GM19035 (cell line): ENCODE measurements around the gene KPTN.

Experiments used
- ATAC-seq: cut with Tn5 transposase; IDR thresholded peaks from one replicate; pipeline ENCODE4 v1.9.1; 2021; ENCODE audit not compliant: unreplicated experiment

The KPTN gene

DNA sequence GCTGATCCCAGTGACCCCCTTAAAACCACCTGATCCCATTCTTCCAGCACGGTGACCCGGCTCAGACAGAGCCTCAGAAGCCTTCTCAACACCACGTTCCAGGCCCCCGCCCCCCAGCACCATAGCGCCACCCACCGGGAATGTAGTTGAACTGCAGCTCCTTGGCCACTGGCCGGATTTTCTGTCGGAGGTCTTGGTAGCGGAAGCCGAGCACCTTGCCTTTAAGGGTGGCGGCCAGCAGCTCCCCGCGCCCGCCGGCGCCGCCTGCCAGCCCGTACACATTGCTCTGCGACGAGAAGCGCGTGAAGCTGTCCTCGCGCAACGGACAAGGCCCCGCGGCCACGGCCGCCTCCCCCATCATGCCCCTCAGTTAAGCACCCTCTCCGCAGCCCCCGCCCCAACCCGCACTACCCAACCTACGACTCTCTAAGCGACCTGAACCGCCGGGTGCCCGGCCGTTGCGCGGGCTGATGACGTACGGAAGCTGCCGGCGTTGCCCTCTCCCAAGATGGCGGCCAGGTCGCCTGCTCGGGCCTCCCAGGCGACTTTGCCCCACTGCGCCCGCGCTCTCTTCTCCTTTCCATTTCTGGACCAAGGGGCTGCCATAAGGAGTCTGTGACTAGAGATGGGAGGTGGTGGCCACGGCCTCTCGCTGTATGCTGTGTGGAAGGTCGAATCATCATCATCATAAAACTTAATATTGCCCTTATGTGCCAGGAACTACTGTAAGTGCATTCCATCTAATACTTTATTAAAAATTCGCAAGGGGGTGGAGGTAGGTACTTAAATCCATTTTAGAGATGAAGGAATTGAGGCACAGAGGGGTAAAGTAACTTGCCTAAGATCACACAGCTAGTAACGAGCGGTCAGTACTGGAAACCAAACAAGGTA lies at the start of gene KPTN:
Gene KPTN, minus strand, starts transcription at position 420 of the 891 bp plus-strand sequence. Its CDS starts 59 bp downstream, at position 361.
- peak; percentile 80 for ATAC-seq

DNA sequence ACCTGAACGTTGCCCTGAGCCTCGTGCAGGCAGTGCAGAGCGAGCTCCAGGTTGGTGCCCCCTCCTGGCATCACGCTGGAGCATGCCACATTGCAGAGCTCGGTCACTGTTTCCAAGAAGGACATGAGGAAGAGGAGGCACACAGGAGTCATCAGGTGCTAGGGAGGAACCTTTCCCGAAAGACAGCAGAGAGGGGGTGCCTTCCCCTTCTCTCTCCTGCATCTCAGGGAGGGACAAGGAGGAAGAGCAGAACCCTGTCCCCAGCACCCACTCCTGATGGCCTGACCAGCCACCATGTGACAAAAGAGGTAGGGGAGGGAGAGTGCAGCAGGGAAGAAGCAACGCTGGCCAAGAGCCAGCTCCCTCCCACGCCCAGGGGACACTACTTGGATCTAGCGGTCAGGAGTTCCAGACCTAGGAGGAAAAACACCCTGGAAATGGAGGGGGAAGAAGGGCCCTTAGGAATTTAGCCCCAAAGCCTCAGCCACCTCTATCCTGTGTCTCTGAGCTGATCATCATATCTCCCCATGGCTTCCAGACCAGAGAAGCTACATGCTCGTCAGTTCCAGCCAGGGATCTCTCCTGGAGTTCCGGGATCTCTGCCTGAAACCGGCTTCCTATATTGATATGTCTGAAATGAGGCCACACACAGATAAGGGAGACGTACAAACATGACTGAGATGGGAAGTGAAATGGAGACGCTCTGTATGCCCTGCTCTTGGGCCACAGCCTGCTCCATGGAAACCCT lies 47.8 kb upstream of the KPTN start:
- no peak for ATAC-seq

DNA sequence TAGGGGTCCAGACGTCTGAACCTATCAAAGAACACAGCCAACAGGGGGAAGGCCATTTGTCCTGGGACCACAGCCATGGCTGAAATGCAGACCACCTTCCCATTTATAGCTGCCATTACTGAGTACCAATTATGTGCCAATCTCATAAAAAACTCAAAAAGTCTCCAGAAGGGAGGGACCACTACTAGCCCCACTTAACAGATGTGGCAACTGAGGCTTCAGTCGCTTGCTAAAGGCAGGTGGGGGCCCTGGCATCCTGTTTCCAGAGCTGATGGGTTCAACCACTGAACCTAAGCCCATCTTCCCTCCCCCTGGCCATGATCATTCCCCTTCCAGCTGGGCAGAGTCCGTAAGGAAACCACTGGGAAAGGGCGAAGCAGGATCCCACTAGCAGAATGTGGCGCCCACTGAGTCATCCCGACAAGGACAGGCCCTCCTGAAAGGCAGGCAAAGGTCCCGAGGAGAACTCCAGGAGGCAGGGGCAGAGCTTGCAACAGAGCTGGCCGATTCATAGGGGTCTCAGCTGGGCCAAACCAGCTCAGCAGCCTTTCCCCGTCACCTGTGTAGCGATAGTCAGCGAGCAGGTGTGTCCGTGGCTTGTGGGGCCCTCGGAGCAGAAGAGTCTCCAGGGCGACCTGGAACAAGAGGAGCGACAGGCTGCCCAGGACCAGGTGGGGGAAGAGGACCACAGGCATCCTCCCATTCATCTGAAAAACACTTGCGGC lies 45.2 kb upstream of the KPTN start:
- ATAC-seq, result no peak

DNA sequence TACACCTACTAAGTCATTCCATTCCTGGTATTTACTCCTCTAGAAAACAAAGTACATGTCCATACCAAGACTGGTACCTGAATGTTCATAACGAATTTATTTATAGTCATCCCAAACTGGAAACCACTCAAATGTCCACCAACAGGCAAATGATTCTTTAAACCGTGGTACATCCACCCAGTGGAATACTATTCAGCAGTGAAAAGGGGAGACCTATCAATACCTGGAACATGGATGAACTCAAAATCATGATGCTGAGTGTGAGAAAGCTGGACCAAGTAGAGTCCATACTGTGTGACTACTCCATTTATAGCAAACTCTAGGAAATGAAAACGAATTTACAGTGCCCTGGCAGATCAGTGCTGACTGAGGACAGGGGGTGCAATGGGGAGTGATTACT lies 42.8 kb upstream of the KPTN start:
- no peak for ATAC-seq

DNA sequence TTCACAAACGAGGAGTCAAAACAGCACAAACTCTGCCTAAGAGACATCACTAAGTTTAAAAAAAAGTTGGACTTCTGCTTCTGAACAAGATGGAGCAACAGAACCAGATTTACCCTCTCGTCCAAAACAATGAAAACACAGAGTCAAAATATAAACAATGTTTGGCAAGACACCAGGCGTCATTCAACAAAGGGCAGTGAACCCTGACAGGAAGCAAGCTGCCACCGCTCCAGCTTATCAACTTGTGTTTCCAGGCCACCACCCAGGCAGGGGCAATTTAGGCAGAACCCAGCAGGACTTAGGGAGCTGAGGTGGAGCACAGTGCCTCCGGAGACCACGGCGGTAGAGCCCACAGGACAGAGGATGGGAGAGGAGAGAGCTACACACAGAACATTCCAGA lies 39.5 kb upstream of the KPTN start:
- ATAC-seq, result no peak

DNA sequence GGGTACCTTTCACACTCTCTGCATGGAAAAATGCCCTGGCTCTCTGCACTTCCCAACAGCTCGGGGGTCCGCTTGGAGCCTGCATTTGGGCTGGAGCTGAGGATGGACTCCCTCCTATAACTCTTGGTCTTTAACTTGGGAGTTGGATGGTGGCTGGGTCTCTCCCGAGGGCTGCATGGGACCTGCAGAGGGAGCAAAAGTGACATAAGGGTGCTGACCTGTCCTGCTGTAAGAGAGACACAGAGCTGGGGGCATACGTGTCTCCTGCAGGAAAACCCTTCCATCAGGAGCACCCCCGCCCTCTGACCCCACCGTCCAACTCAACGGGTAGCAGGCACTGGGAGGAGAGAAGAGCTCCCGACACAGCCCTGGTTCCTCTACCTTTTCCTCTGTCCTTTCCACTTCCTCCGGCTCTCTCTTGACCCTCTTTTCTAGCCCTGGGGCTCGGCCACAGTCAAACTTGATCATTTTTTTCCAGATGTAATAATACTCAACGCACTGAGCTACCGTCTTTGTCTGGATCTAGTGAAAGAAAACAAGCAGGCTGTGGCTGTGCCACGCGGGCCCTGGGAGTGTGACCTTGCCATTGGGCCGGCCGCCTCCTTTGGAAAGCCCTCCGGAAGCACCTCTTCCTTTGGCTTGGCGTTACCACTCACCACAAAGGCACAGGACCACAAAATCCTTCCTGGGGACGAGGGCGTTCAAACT lies 37.6 kb upstream of the KPTN start:
- ATAC-seq, result no peak

DNA sequence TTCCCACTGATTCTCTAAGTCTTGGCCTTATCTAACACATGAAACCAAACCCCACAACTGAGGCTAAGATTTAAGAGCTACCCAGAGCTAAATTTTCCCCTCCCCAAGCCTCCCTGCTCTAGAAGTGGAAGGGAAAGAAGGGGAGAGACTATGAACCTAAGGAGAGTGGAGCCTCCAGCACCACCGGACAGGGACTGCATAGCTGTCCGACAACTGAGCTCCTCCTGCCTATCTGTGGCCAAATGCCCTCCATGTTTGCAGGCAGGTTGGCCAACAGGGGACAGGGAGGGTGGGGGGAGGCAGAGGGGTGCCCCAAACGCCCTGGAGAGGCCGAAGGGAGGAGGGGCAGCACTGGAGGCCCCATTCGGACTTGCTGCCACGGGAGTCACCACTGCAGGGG lies 36.8 kb upstream of the KPTN start:
- ATAC-seq, result no peak

DNA sequence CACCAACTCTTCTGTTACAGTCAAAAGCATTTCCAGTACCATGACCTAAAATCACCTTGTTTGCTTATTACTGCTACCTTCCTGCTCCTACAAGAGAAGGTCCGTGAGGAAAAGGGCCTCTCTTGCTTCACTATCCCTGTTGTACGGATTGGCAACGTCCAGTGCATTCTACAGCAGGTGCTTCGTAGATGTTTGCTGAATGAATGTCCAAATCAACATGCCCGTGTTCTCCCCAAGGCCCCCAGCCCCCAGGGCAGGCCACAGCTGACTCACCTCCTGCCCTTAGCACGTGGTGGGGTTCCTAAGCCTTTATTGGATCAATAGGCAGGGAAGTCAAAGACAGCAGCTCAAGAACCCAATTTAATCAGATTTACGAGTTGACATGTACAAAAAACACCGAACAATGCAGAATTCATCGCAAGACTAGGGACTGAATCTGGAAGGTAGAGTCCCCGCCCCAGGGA lies 36.4 kb upstream of the KPTN start:
- no peak for ATAC-seq

DNA sequence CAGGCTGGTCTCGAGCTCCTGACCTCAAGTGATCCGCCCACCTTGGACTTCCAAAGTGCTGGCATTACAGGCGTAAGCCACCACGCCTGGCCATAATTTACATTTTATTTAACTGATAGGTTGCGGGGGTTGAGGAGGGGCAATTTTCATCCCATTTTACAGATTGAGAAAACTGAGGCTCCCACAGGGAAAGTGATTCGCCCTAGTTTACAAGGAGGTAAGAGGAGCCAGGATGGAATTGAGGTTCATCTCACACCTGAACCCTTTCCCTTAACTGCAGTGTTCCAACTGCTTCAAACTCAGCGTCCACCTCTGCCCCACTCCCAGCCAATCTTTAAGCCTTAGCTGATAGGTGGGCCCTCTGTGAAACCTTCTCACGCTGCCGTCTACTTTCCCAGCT lies 34.8 kb upstream of the KPTN start:
- ATAC-seq, result no peak

DNA sequence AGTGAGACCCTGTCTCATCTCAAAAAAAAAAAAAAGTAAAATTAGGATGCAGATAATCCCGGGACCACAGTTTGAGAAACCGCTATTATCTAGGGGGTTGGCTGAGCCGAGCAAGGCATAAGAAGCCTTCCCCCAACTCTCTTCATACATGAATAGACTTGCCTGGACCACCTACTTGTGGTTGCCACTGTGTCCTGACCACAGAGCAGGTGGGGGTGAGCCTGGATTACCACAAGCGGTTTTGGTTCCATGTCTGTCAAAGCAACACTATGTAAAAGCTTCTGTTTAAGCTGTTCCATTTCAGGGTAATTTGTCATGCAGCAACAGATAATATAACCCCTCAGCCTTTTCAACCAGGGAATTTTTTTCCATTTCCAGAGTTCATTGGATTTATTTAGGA lies 34.1 kb upstream of the KPTN start:
- no peak for ATAC-seq

DNA sequence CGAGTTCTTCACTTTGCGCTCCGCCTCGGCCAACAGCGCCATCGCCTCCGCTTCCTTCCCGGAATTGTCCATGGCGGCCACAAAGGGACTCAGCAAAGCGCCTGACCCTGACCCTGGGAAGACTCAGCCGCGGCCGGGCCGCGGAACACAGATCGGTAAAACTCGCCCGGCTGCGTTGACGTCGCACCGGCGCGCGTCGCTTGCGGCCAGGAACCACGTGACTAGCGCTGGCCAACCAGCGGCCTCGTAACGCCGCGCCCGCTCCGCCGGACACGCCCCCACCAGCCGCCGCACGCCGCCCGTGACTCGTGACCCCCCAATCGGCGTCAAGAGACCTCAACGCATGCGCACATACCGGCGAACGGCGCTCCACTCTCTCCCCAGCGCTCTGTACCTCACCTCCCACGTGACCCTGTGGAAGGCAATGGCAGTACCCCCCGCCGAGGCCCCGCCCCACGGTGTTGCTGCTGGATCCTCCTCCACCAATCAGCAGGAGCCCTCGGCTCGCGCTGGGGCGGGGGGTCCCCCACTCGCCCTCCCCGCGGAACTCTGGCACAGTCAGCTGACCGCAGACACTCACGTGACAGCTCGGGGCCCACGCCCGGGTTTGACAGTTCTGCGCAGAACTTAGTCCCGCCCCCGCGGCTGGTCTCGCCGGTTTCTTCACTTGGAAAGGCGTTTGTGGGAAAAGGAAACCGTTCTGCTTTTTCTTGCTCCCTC lies 31.0 kb upstream of the KPTN start, which contains the start of gene NAPA:
Gene NAPA, minus strand, starts transcription at position 195 of the 720 bp plus-strand sequence. Its CDS starts 123 bp downstream, at position 72.
- peak; percentile 83 for ATAC-seq

DNA sequence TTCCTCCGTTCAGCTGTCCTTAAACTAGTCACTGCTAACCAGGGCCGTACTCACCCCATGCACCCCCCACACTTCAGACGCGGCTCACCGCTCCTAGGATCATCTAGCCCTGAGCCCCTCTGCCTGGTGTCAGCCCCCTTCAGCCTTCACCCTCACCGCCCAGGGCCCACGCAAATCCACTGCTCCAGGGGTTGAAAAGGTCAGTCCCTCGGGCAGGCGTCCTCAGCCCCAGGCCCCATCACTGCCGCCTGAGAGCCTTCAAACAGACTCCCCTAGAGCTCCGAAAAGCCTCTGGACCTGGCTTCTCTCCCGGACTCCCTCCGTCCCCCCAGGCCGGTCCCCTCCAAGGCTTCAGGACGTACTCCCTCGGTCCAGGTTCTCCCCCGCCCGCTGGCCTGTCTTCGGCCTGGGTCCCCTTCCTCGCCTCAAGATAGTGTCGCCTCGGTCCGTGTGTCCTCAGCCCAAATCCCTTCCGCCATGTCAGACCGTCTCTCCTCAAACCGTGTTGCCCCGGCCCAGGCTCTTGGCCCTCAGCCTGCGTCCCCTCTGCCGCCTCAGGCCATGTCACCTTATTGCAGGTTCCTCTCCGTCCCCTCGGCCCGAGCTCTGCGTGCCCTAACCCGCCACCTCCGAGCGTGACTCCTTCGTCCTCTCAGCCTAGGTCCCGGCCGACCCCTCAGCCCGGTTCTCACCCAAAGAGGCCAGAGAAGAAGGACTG lies 30.3 kb upstream of the KPTN start:
- ATAC-seq, result peak; percentile 2

DNA sequence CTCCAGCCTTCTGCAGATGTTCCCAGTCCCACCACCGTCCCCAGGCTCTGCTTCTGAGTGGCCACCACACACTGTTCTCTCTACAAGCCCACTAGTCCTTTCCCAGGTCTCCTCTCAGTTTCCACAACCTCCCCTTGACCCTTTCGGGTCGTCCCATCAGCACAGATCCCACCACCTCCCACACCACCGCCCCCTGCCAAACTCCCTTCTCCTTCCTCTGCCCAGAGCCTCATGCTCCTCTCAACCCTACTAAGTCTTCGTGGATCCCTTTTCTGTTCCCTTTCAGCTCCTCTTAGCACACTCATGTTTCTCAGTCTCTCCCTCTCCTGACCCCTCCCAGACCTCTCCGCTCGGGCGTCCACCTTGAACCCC lies 28.9 kb upstream of the KPTN start:
- no peak for ATAC-seq

DNA sequence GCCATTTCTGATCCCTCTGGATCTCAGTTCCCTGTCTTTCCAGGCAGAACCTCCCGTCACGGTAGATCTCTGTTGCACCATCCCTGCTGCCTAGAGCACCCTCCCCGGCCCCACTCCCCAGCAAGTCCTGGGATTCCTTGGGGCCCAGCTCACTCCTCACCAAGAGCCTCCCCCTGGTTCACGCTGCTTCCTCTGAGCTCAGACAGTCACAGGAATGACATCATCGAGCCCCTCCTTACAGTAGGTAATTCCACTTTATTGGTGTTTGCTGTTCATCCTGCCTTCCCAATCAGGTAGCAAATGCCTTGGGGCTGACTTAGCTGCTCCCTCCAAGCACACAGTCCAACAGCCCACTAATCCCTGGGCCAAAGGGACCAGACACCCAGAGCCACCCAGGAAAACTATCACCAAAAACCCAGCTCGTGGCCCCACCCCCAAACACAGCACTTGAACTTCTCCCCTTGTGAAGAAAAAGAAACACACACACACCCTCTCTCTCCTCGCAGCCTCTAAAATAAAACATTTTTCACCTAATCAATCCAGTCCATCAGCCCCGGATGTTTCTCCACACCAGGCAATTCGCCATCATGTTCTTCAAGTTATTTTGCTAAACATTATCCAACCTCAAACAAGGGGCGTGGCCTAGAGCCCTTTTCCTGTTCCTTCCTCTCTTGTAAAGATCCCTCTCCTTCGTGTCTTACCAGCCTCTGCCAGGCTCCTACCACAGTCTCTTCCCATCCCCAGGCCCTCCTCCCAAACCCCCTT lies 28.3 kb upstream of the KPTN start:
- ATAC-seq, result no peak

DNA sequence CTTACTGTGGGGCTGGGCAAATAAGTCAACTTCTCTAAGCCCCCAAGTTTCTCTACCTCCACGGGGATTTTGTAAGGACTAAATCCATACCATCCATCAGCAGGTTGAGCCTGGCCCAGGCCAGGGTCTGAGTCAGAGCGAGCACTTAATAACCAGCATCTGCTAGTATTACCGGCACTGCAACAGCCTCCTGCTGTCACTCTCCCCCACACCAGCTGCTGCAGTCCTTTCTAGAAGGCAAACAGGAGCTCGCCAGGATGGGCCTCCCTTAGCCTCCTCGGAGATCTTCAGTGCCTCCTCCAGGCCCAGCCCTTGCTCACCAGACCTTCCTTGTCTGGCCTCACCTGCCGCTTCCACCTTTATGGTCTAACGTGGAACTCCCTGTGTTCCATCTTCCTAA lies 27.7 kb upstream of the KPTN start:
- ATAC-seq, result no peak

DNA sequence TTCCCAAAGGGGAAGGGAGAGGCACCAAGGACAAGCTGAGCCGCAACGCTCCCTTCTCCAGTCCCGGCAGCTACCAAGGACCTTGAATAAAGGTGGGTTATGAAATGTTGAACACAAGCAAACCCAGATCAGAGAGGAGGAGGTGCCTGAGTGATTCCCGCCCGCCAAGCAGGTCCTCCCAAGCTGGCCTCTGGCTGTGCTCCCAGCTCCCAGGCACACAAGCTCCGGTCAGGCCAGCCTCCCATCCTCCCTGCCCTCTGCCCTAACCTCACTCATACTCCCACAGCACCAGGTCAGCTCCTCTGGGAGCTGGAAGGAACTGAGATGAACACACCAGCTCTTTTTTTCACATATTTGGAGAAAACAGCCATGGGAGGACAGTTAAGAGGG lies 27.1 kb upstream of the KPTN start:
- ATAC-seq, result no peak

DNA sequence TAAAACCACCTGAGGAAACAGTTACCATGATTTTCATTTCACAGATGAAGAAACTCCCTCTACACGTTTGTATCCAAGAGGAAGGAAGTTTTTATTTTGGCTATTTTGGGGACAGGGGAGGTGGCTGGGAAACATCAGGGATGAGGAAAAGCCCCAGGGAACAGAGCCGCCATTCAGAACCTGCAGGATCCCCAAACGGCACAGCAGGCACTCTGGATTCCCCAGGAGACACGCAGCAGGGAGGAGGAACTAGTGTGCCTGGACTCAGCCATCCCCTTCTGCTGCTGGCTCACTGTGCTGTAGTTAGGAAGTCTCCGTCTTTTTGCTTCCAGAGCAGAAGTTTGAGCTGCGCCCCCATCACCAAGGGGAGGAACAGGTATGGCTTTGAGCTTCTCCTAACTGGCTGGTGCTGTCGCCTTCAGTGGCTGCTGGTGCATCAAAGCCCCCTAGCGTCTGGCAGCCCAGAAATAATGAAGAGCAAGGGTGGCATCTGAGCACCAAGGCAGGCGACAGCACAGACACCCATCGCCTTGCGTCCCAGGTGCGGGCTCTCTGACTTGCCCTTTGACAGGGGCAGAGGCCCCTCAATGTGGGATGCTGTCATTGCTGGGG lies 26.6 kb upstream of the KPTN start:
- no peak for ATAC-seq

DNA sequence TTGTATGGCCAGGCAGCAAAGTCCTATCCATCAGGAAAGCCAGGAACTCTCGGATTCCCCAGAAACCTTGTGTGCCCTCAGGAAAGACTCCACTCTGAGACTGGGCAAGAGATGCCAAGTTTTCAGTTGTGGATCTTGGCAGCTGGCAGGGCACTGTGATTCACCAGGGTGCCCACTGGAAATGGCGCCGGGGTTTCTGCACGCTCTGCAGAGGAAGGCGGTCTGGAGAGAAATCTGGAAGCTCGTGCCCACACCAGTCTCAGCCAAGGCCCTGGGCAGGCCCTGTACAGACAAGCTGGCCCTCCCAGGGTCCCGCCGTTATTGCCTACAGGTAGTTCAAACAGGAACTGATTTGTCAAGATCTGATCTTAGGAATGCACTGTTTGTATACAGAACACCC lies 26.0 kb upstream of the KPTN start:
- ATAC-seq, result no peak
